Nucleus accumbens (tissue), 56 donors: ENCODE measurements around the gene BUD13.

Source experiments
- DNase-seq, 56 donors: peaks; one replicate each; lab custom pipeline; 2025; lab: John Stamatoyannopoulos, UW

Gene BUD13

GRCh38 chr11:116723511-116723910 lies 49.3 kb downstream of the BUD13 start:
- DNase-seq: no peak

- peak in 39 of 56 donors; percentile 4 to 71 (median 31) for DNase-seq
Measured at GRCh38 chr11:116721988-116722387, 50.8 kb downstream of the BUD13 start.

- no peak for DNase-seq
Measured at GRCh38 chr11:116720895-116721294, 51.9 kb downstream of the BUD13 start.

GRCh38 chr11:116718955-116719501 lies 53.8 kb downstream of the BUD13 start:
- no peak for DNase-seq

GRCh38 chr11:116716621-116717020 lies 56.2 kb downstream of the BUD13 start:
- DNase-seq: no peak

- DNase-seq: no peak
Measured at GRCh38 chr11:116715383-116715782, 57.4 kb downstream of the BUD13 start.

- no peak for DNase-seq
Measured at GRCh38 chr11:116714902-116715301, 57.9 kb downstream of the BUD13 start.

- DNase-seq: no peak
Measured at GRCh38 chr11:116712428-116712827, 60.4 kb downstream of the BUD13 start.

GRCh38 chr11:116710762-116711161 lies 62.0 kb downstream of the BUD13 start:
- no peak for DNase-seq

GRCh38 chr11:116710001-116710674 lies 62.6 kb downstream of the BUD13 start:
- DNase-seq: no peak

GRCh38 chr11:116707746-116708145 lies 65.0 kb downstream of the BUD13 start:
- peak in 1 of 56 donors; percentile 10 for DNase-seq

- DNase-seq: no peak
Measured at GRCh38 chr11:116707161-116707629, 65.6 kb downstream of the BUD13 start.

- peak in 44 of 56 donors; percentile 7 to 79 (median 37) for DNase-seq
Measured at GRCh38 chr11:116703421-116703820, 69.4 kb downstream of the BUD13 start.

GRCh38 chr11:116702772-116703385 lies 69.9 kb downstream of the BUD13 start:
- peak in 6 of 56 donors; percentile 20 to 43 (median 28) for DNase-seq

- DNase-seq: no peak
Measured at GRCh38 chr11:116701876-116702275, 70.9 kb downstream of the BUD13 start.

- DNase-seq: no peak
Measured at GRCh38 chr11:116701297-116701801, 71.4 kb downstream of the BUD13 start.

GRCh38 chr11:116700586-116701220 lies 72.1 kb downstream of the BUD13 start:
- DNase-seq: no peak
